Neural cell (in vitro differentiated cells): ENCODE data around the gene ATP6AP1.

Experiments used
- EP300 ChIP-seq: fragments of 450-650 bp; conservative IDR thresholded peaks from 2 replicates; pipeline ENCODE4 v1.6.1; 2014; ENCODE audit warnings: antibody characterized with exemption, mild to moderate bottlenecking, moderate library complexity; ENCODE audit not compliant: poor library complexity, severe bottlenecking
- POLR2AphosphoS5 ChIP-seq: IDR thresholded peaks from 2 replicates; pipeline ENCODE4 v1.6.1; 2012
- TF ChIP-seq, protein P1 (sequence below): fragments of 450-650 bp; IDR thresholded peaks from 2 replicates; pipeline ENCODE4 v1.5.1; 2014; ENCODE audit warnings: antibody characterized with exemption, mild to moderate bottlenecking, moderate library complexity; ENCODE audit not compliant: poor library complexity, severe bottlenecking

DNA sequence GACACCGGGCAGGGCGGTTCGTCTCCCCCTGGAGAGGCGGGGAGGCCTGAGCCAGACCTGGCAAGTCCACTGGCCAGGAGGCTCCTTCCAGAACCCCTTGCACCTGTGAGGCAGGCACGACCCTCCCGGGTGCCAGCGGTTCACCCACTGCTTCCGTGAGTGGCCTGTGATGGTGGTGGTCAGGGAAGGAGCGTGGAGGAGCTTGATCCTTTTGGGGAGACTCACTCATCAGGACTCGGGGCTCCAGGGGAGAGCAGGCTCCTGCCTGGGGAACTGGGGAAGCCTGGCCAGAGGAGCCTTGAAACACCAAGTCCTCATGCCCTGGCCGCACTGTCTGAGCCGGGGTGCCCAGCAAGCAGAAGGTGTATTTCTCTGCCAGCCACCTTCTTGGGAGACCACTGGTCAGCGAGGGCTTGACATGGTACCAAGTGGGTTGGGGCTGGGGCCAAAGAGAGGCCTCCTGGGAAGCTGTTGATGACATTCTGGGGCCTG lies 16.3 kb downstream of the ATP6AP1 start:
- TF ChIP-seq EP300 (no peak), POLR2AphosphoS5 (no peak)
- TF ChIP-seq, protein P1, sequence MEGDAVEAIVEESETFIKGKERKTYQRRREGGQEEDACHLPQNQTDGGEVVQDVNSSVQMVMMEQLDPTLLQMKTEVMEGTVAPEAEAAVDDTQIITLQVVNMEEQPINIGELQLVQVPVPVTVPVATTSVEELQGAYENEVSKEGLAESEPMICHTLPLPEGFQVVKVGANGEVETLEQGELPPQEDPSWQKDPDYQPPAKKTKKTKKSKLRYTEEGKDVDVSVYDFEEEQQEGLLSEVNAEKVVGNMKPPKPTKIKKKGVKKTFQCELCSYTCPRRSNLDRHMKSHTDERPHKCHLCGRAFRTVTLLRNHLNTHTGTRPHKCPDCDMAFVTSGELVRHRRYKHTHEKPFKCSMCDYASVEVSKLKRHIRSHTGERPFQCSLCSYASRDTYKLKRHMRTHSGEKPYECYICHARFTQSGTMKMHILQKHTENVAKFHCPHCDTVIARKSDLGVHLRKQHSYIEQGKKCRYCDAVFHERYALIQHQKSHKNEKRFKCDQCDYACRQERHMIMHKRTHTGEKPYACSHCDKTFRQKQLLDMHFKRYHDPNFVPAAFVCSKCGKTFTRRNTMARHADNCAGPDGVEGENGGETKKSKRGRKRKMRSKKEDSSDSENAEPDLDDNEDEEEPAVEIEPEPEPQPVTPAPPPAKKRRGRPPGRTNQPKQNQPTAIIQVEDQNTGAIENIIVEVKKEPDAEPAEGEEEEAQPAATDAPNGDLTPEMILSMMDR, result no peak
